ENCODE data around the gene STON2.

- TF ChIP-seq CTCF (conservative IDR thresholded peaks at IDR 0.05) (no peak), EZH2 (IDR thresholded peaks at IDR 0.05; ENCODE audit: low read depth) (no peak)
These were observed 57.1 kb downstream of the STON2 start for GRCh38 chr14:81342850-81343580.
